CD14-positive monocyte (primary cell): ENCODE results near the gene FAM169A. TPM values are rescaled to one million over a fixed set of nuclear protein-coding genes. Genes with fewer than 3 reads are reported as not detected.
A peak's percentile ranks its signal among the peaks of the same experiment; 100 is the strongest.

Experiments
- DNase-seq, 3 donors: peaks; one replicate each; pipeline ENCODE4 v3.0.0-alpha.2; 2011 to 2022
- H2AFZ ChIP-seq: 2 replicates; pipeline ENCODE4 v1.6.0; 2012; ENCODE audit warnings: mild to moderate bottlenecking, low read depth, low read length, inconsistent platforms; ENCODE audit not compliant: insufficient read depth, poor library complexity, severe bottlenecking
- H3K27ac ChIP-seq, 2 donors: 1 replicate in 1 of 2; 2 replicates in 1 of 2; pipeline ENCODE4 v1.5.1; 2012 to 2013; ENCODE audit warnings: low read length in 2 of 2, control low read depth in 1 of 2, inconsistent platforms in 1 of 2, low read depth in 1 of 2, mild to moderate bottlenecking in 1 of 2
- H3K27me3 ChIP-seq, 2 donors: one replicate each; pipeline versions ENCODE4 v1.6.0 to v1.6.1; 2011 to 2013; ENCODE audit warnings: low read length in 2 of 2; ENCODE audit not compliant: control insufficient read depth in 2 of 2, insufficient read depth in 2 of 2
- H3K36me3 ChIP-seq, 2 donors: replicated peaks in 1 of 2; 1 replicate in 1 of 2; 2 replicates in 1 of 2; pipeline versions ENCODE4 v1.5.1 to v1.6.1; 2012 to 2013; ENCODE audit warnings: low read length in 2 of 2, control low read depth in 1 of 2, inconsistent platforms in 1 of 2, mild to moderate bottlenecking in 1 of 2; ENCODE audit not compliant: insufficient read depth in 2 of 2, control insufficient read depth in 1 of 2
- H3K4me1 ChIP-seq, 2 donors: 1 replicate in 1 of 2; 2 replicates in 1 of 2; pipeline versions ENCODE4 v1.5.1 to v1.6.1; 2012 to 2013; ENCODE audit warnings: low read length in 2 of 2, control low read depth in 1 of 2, inconsistent platforms in 1 of 2, mild to moderate bottlenecking in 1 of 2, moderate library complexity in 1 of 2; ENCODE audit not compliant: insufficient read depth in 2 of 2, control insufficient read depth in 1 of 2
- H3K4me2 ChIP-seq: replicated peaks from 2 replicates; pipeline ENCODE3; 2012; ENCODE audit warnings: low read length, moderate library complexity, mild to moderate bottlenecking; ENCODE audit not compliant: poor library complexity, severe bottlenecking; ENCODE audit errors: extremely low read depth
- H3K4me3 ChIP-seq, 3 experiments: fragments of 200-600 bp in 1 of 3; sonication (generic) in 1 of 3; replicated peaks in 1 of 3; 1 replicate in 2 of 3; 2 replicates in 1 of 3; pipeline ENCODE4 v1.5.1; 2011 to 2013; ENCODE audit warnings: low read length in 3 of 3, mild to moderate bottlenecking in 3 of 3, control low read depth in 2 of 3, low read depth in 2 of 3, inconsistent platforms in 1 of 3, moderate library complexity in 1 of 3
- H3K79me2 ChIP-seq: 2 replicates; pipeline ENCODE4 v1.6.0; 2012; ENCODE audit warnings: mild to moderate bottlenecking, control low read depth, inconsistent platforms, low read length, moderate library complexity; ENCODE audit not compliant: insufficient read depth
- H3K9ac ChIP-seq: 2 replicates; pipeline ENCODE4 v1.6.0; 2017; ENCODE audit warnings: low read length, mild to moderate bottlenecking; ENCODE audit not compliant: insufficient read depth, poor library complexity, severe bottlenecking
- H3K9me3 ChIP-seq, 2 donors: replicated peaks in 1 of 2; 1 replicate in 1 of 2; 2 replicates in 1 of 2; pipeline versions ENCODE4 v1.5.1 to v1.6.1; 2012 to 2013; ENCODE audit warnings: low read length in 2 of 2, control low read depth in 1 of 2; ENCODE audit not compliant: control insufficient read depth in 1 of 2, insufficient read depth in 1 of 2
- H4K20me1 ChIP-seq: 2 replicates; pipeline ENCODE4 v1.6.0; 2012; ENCODE audit warnings: mild to moderate bottlenecking, low read length, control low read depth, moderate library complexity; ENCODE audit not compliant: insufficient read depth
- H3K27ac Mint-ChIP-seq, 7 donors: one replicate each; pipeline ENCODE4 v1.8.0; 2020; ENCODE audit warnings: mild to moderate bottlenecking in 7 of 7, mixed read lengths in 7 of 7, moderate library complexity in 6 of 7, inconsistent platforms in 2 of 7
- H3K27me3 Mint-ChIP-seq, 3 donors: one replicate each; pipeline ENCODE4 v1.8.0; 2021 to 2022; ENCODE audit warnings: low read depth in 3 of 3, mild to moderate bottlenecking in 3 of 3, mixed read lengths in 3 of 3, moderate library complexity in 3 of 3, inconsistent platforms in 1 of 3
- H3K36me3 Mint-ChIP-seq, 2 donors: one replicate each; pipeline ENCODE4 v1.8.0; 2020; ENCODE audit warnings: mixed read lengths in 2 of 2, inconsistent platforms in 1 of 2, mild to moderate bottlenecking in 1 of 2
- H3K4me1 Mint-ChIP-seq: one replicate; pipeline ENCODE4 v1.8.0; 2020; ENCODE audit warnings: mild to moderate bottlenecking, mixed read lengths
- H3K4me3 Mint-ChIP-seq, 2 donors: one replicate each; pipeline ENCODE4 v1.8.0; 2020; ENCODE audit warnings: mild to moderate bottlenecking in 2 of 2, mixed read lengths in 2 of 2, moderate library complexity in 1 of 2
- H3K9me3 Mint-ChIP-seq, 7 donors: one replicate each; pipeline ENCODE4 v1.8.0; 2020 to 2022; ENCODE audit warnings: mixed read lengths in 7 of 7, mild to moderate bottlenecking in 6 of 7, moderate library complexity in 6 of 7, inconsistent platforms in 2 of 7
- CTCF ChIP-seq: fragments of 200-600 bp; IDR thresholded peaks from one replicate; pipeline ENCODE4 v1.8.0; 2022; ENCODE audit warnings: antibody characterized with exemption, mild to moderate bottlenecking
- WGBS: methylation state at CpG from one replicate; pipeline ENCODE4 v1.1.5; 2013; ENCODE audit warnings: missing lambda C conversion rate; ENCODE audit not compliant: insufficient coverage; 5-methylcytosine and 5-hydroxymethylcytosine counted together
- intact Hi-C, 2 donors: fragments of 100-400 bp; cut with micrococcal nuclease; formaldehyde crosslinking; loops; one replicate each; pipeline versions ENCODE4 v1.15.0 to v1.15.1; 2023
- polyA plus RNA-seq, 3 donors: library from polyadenylated mRNA; depleted of rRNA in 1 of 3; unstranded in 2 of 3; stranded (reverse) in 1 of 3; fragments of 300-500 nt in 2 of 3; fragments of >200 nt in 1 of 3; fragmentation: Illumina TruSeq in 2 of 3; gene quantifications; 1 replicate in 2 of 3; 2 replicates in 1 of 3; pipeline ENCODE4 v1.2.3, GENCODE V29; 2012 to 2021

FAM169A gene
- polyA plus RNA-seq, 3 donors, result not detected

DNA sequence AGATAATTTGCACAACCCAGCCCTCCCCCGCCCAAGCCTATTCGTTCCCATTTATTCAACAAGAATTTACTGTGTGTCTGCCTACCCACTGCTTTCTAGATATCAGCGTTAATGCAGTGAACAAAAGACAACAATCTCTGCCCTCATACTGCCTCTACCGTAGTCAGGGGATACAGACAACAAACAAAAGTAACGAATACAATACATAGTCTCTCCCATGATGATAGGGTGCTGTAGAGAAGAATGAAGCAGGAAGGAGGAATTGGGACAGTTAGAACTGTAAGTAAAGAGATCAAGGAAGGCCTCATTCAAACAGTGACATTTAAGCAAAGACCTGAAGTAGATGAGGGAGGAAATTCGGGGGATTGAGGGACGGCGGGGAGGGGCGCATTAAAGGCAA, 101.0 kb downstream of the FAM169A start:
- peak overlapping the region in 1 of 7 donors; percentile 63 for H3K27ac Mint-ChIP-seq
- no peak overlapping the region for H3K9ac ChIP-seq
- H3K4me3 Mint-ChIP-seq, result no peak overlapping the region
- no peak for TF ChIP-seq CTCF
- peaks cover 28 to 57% of the 10 kb centered on the region in 2 donors for H3K36me3 ChIP-seq
- H3K9me3 Mint-ChIP-seq, result no peaks in the 10 kb centered on the region
- H3K4me3 ChIP-seq, result no peak overlapping the region
- H3K27me3 Mint-ChIP-seq, result no peaks in the 10 kb centered on the region
- H3K27me3 ChIP-seq, result no peaks in the 10 kb centered on the region
- DNase-seq, result no peak
- H3K79me2 ChIP-seq, result peaks cover 49% of the 10 kb centered on the region
- H3K4me2 ChIP-seq, result no peak overlapping the region
- H3K4me1 ChIP-seq, result peaks cover 17 to 29% of the 10 kb centered on the region in 2 donors
- H3K36me3 Mint-ChIP-seq, result peaks cover 34 to 41% of the 10 kb centered on the region in 2 donors
- WGBS, result 91% methylated on average over 2 of the region's 9 CpGs
- H2AFZ ChIP-seq, result no peak overlapping the region
- intact Hi-C loops, result loop anchor here in 1 of 2 donors (5.0 kb wide), 1 partner anchor 78 kb away; the partner anchor contains the start of gene HEXB
- H3K9me3 ChIP-seq, result no peaks in the 10 kb centered on the region
- peaks cover 19% of the 10 kb centered on the region for H3K4me1 Mint-ChIP-seq
- peak overlapping the region in 1 of 2 donors; percentile 9 for H3K27ac ChIP-seq
- peaks cover 5% of the 10 kb centered on the region for H4K20me1 ChIP-seq

DNA sequence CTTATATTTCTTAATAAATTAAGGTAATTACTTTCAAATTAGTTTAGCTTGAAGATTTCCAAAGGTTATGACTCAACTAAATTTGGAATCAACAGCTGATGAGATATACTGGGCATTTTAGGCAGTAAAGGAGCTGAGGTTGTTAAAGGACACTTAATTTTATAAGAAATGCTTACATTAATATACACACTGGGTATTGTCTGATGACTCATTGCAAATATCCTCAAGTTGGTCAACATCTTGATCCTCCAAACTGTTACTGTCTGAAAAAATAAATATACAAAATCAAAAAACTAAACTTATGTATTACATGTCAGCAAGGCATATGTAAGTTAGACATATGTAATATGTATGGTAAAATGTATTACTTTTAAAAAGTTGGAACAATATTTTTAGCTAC, 102.7 kb downstream of the FAM169A start:
- Mint-ChIP-seq H3K27ac (no peak overlapping the region), H3K4me3 (no peak overlapping the region), H3K27me3 (no peaks in the 10 kb centered on the region), H3K4me1 (peaks cover 19% of the 10 kb centered on the region), H3K36me3 (peaks cover 31 to 41% of the 10 kb centered on the region in 2 donors), H3K9me3 (no peaks in the 10 kb centered on the region)
- H2AFZ ChIP-seq, result no peak overlapping the region
- no peak overlapping the region for H3K4me3 ChIP-seq
- H4K20me1 ChIP-seq, result peaks cover 5% of the 10 kb centered on the region
- H3K27me3 ChIP-seq, result no peaks in the 10 kb centered on the region
- peaks cover 17 to 29% of the 10 kb centered on the region in 2 donors for H3K4me1 ChIP-seq
- H3K9me3 ChIP-seq, result no peaks in the 10 kb centered on the region
- H3K27ac ChIP-seq, result no peak overlapping the region
- H3K9ac ChIP-seq, result no peak overlapping the region
- no peak for TF ChIP-seq CTCF
- H3K4me2 ChIP-seq, result no peak overlapping the region
- intact Hi-C loops, result no loop called here
- H3K79me2 ChIP-seq, result peaks cover 48% of the 10 kb centered on the region
- no peak for DNase-seq
- H3K36me3 ChIP-seq, result peaks cover 27 to 58% of the 10 kb centered on the region in 2 donors
